IPS-NIHi7 (cell line): ENCODE results near the gene MALL.
A peak's percentile ranks its signal among the peaks of the same experiment; 100 is the strongest.
"Not testable (repeated sequence)": the region's sequence is repeated elsewhere in the genome, so short reads cannot be mapped to it uniquely, and the experiment has no call there.

Experiments
- DNase-seq: peaks from one replicate; pipeline ENCODE4 v3.0.0; 2012; ENCODE audit warnings: mixed read lengths; ENCODE audit errors: extremely low spot score

The MALL gene

GRCh38 chr2:110115291-110116032, at the start of gene MALL:
TSS of gene MALL (minus strand) at chr2:110115822. CDS start at chr2:110115792, 30 bp downstream.
- DNase-seq = peak; percentile 18

- DNase-seq = peak; percentile 14
These were observed 41.7 kb upstream of the MALL start for GRCh38 chr2:110157153-110157793.

GRCh38 chr2:110154828-110155227, 39.2 kb upstream of the MALL start:
- not testable (repeated sequence) for DNase-seq

- DNase-seq = not testable (repeated sequence)
These were observed 38.6 kb upstream of the MALL start for GRCh38 chr2:110154188-110154587.

- no peak for DNase-seq
These were observed 37.8 kb upstream of the MALL start for GRCh38 chr2:110153416-110153815.

- DNase-seq = no peak
These were observed 37.3 kb upstream of the MALL start for GRCh38 chr2:110152943-110153342.

- no peak for DNase-seq
These were observed 34.0 kb upstream of the MALL start for GRCh38 chr2:110149330-110150220.

- no peak for DNase-seq
These were observed 31.3 kb upstream of the MALL start for GRCh38 chr2:110146945-110147332.

- DNase-seq = no peak
These were observed 30.7 kb upstream of the MALL start for GRCh38 chr2:110146183-110146944.

GRCh38 chr2:110143982-110144381, 28.4 kb upstream of the MALL start:
- no peak for DNase-seq

- no peak for DNase-seq
These were observed 24.8 kb upstream of the MALL start for GRCh38 chr2:110140401-110140800.

- DNase-seq = no peak
These were observed 18.4 kb upstream of the MALL start for GRCh38 chr2:110134025-110134424.

GRCh38 chr2:110131166-110131565, 15.5 kb upstream of the MALL start:
- DNase-seq = no peak

- no peak for DNase-seq
These were observed 15.1 kb upstream of the MALL start for GRCh38 chr2:110130757-110131156.

GRCh38 chr2:110126906-110127305, 11.3 kb upstream of the MALL start:
- no peak for DNase-seq

- no peak for DNase-seq
These were observed 10.6 kb upstream of the MALL start for GRCh38 chr2:110126086-110126773.

GRCh38 chr2:110124939-110125691, 9.5 kb upstream of the MALL start:
- DNase-seq = no peak

- DNase-seq = no peak
These were observed 8.6 kb upstream of the MALL start for GRCh38 chr2:110124038-110124825.

- no peak for DNase-seq
These were observed 6.0 kb upstream of the MALL start for GRCh38 chr2:110121592-110121991.

GRCh38 chr2:110121052-110121334, 5.4 kb upstream of the MALL start:
- no peak for DNase-seq
